ENCODE data around the gene PADI2. TPM values are rescaled to one million over a fixed set of nuclear protein-coding genes. Genes with fewer than 3 reads are reported as not detected.

PADI2 gene
- total RNA-seq, 4 donors from 2014 or later = 2.4 to 12.2 (median 6.3) TPM

- no peak for TF ChIP-seq POLR2A (IDR thresholded peaks at IDR 0.05)
- TF ChIP-seq EP300 (IDR thresholded peaks at IDR 0.05) = peak in 1 of 2 donors; percentile 22
- TF ChIP-seq, protein P1, sequence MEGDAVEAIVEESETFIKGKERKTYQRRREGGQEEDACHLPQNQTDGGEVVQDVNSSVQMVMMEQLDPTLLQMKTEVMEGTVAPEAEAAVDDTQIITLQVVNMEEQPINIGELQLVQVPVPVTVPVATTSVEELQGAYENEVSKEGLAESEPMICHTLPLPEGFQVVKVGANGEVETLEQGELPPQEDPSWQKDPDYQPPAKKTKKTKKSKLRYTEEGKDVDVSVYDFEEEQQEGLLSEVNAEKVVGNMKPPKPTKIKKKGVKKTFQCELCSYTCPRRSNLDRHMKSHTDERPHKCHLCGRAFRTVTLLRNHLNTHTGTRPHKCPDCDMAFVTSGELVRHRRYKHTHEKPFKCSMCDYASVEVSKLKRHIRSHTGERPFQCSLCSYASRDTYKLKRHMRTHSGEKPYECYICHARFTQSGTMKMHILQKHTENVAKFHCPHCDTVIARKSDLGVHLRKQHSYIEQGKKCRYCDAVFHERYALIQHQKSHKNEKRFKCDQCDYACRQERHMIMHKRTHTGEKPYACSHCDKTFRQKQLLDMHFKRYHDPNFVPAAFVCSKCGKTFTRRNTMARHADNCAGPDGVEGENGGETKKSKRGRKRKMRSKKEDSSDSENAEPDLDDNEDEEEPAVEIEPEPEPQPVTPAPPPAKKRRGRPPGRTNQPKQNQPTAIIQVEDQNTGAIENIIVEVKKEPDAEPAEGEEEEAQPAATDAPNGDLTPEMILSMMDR (IDR thresholded peaks at IDR 0.05) = peak; percentile 92 to 95 (median 93)
- WGBS, 2 donors = 7 to 13% methylated on average over 16 of the region's 16 CpGs
- peak overlapping the region in 1 of 4 donors; percentile 19 for H3K4me3 ChIP-seq
Measured at GRCh38 chr1:17125756-17126237, 6.5 kb upstream of the PADI2 start.

GRCh38 chr1:17123196-17124045 lies 4.2 kb upstream of the PADI2 start:
- Histone ChIP-seq H3K9me3 (no peaks in the 10 kb centered on the region), H3K27ac (no peak overlapping the region), H3K36me3 (no peaks in the 10 kb centered on the region), H3K4me3 (no peak overlapping the region), H3K4me1 (peaks cover 0 to 29% (median 12%) of the 10 kb centered on the region in 4 donors), H3K27me3 (peaks cover 0 to 10% of the 10 kb centered on the region in 2 donors)
- DNase-seq (ENCODE audit: low spot score in 2 of 2) = no peak
- 70 to 71% methylated on average over 13 to 14 of the region's 14 CpGs for WGBS, 2 donors
- TF ChIP-seq, protein P1 (IDR thresholded peaks at IDR 0.05) = no peak
- no peak for TF ChIP-seq EP300 (IDR thresholded peaks at IDR 0.05)
- no peak for TF ChIP-seq POLR2A (IDR thresholded peaks at IDR 0.05)

More at GRCh38 chr1:17125756-17126237, 6.5 kb upstream of the PADI2 start:
- Histone ChIP-seq H3K27me3 (no peaks in the 10 kb centered on the region), H3K36me3 (no peaks in the 10 kb centered on the region), H3K9me3 (no peaks in the 10 kb centered on the region), H3K27ac (peak overlapping the region in 1 of 4 donors; percentile 17), H3K4me1 (peaks cover 0 to 18% (median 3%) of the 10 kb centered on the region in 4 donors)
- peak; percentile 79 to 92 for DNase-seq (ENCODE audit: low spot score in 2 of 2)

DNA sequence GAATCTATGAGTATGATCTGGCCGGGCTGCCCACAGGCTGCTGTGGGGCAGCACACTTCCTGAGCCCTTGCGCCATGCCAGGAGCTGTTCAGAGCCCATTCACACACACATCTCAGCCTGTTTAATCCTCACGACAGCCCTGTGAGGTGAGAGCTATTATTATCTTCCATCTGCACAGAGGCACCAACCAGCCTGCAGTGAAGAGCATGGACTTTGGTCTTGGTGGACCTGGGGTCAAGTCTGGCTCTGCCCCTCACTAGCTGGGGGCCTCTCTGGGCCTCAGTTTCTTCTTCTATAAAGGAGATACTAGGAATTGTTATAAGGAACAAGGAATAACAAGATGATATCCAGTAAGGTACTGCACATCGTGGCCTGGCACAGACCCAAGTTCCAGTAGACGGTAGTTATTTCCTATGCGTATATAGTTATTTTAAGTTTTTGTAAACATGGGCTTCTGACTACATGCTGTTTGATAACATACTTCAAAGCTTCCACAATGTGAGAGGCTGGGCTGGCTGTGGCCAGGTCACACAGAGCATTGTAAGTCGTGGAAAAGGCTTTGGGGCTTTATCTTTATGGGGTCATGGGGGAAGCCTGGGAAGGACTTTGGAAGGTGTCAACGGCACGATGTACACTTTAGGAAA lies 3.4 kb upstream of the PADI2 start:
- 45 to 50% methylated on average over 9 of the region's 9 CpGs for WGBS, 2 donors
- H3K36me3 ChIP-seq = no peaks in the 10 kb centered on the region
- H3K4me3 ChIP-seq = no peak overlapping the region
- DNase-seq (ENCODE audit: low spot score in 2 of 2) = no peak
- peaks cover 0 to 28% (median 15%) of the 10 kb centered on the region in 4 donors for H3K4me1 ChIP-seq
- no peak overlapping the region for H3K27ac ChIP-seq
- TF ChIP-seq, protein P1 (IDR thresholded peaks at IDR 0.05) = no peak
- TF ChIP-seq POLR2A (IDR thresholded peaks at IDR 0.05) (no peak), EP300 (IDR thresholded peaks at IDR 0.05) (no peak)
- peaks cover 0 to 17% of the 10 kb centered on the region in 2 donors for H3K27me3 ChIP-seq
- no peaks in the 10 kb centered on the region for H3K9me3 ChIP-seq

GRCh38 chr1:17121881-17122280 lies 2.6 kb upstream of the PADI2 start:
- no peak for DNase-seq (ENCODE audit: low spot score in 2 of 2)
- Histone ChIP-seq H3K4me3 (no peak overlapping the region), H3K9me3 (no peaks in the 10 kb centered on the region), H3K27me3 (peaks cover 0 to 21% of the 10 kb centered on the region in 2 donors), H3K4me1 (peaks cover 0 to 28% (median 15%) of the 10 kb centered on the region in 4 donors), H3K27ac (no peak overlapping the region), H3K36me3 (no peaks in the 10 kb centered on the region)
- WGBS, 2 donors = 71 to 89% methylated on average over 8 of the region's 8 CpGs
- TF ChIP-seq EP300 (IDR thresholded peaks at IDR 0.05) = no peak
- TF ChIP-seq POLR2A (IDR thresholded peaks at IDR 0.05) = no peak
- TF ChIP-seq, protein P1 (IDR thresholded peaks at IDR 0.05) = no peak

All from tibial nerve (tissue), 4 donors.